ENCODE measurements around the gene PRDM7. TPM values are rescaled to one million over a fixed set of nuclear protein-coding genes. Genes with fewer than 3 reads are reported as not detected.

Gene PRDM7
- total and polyA plus RNA-seq, 2 of the 8 experiments (the other 6 are each of a cell fraction or from before 2014, with no cell fraction given), result 0.02 TPM; not detected in 1

DNA sequence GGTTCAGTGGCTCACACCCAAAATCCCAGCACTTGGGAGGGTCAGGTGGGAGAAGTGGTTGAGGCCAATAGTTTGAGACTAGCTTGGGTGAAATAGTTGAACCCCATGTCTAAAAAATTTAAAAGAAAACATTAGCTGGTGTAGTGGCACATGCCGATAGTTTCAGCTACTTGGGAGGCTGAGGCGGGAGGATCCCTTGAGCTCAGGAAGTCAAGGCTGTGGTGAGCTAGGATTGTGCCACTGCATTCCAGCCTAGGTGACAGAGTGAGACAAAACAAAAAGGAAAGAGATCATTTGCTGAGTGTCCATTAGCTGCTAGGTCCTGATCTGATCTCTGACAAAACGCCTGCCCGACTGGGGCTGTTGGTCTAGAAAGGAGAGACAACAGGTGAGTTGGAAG is 43.7 kb downstream of the PRDM7 start:
- Histone ChIP-seq H3K23ac (ENCODE audit: insufficient read length) (no peak overlapping the region), H3K4me2 (ENCODE audit: insufficient read depth in 1 of 2, low read depth in 2 of 2, low read length in 2 of 2) (no peak overlapping the region), H4K20me1 (replicated peaks in 1 of 2; ENCODE audit: control insufficient read depth in 1 of 2, insufficient read depth in 2 of 2, low read length in 2 of 2) (peaks cover 0 to 3% of the 10 kb centered on the region in 2 experiments), H3K4me3 (ENCODE audit: extremely low read depth in 1 of 4, insufficient read depth in 2 of 4, low read depth in 3 of 4, low read length in 4 of 4) (no peak overlapping the region), H3K4me1 (replicated peaks in 1 of 4; ENCODE audit: control insufficient read depth in 3 of 4, insufficient read depth in 4 of 4, low read length in 3 of 4) (peaks cover 0 to 14% (median 7%) of the 10 kb centered on the region in 4 experiments; a peak in 5 of 7 replicates), H3K79me1 (ENCODE audit: low read depth, low read length) (no peaks in the 10 kb centered on the region; the same call in 1 of the 2 replicates), H2BK5ac (ENCODE audit: low read depth, low read length) (no peak overlapping the region), H3K4ac (replicated peaks; ENCODE audit: insufficient read length, low read depth, low read length) (no peak overlapping the region), H2BK120ac (replicated peaks; ENCODE audit: low read depth, low read length) (no peak overlapping the region), H3K36me3 (ENCODE audit: control insufficient read depth in 2 of 4, insufficient read depth in 4 of 4, low read length in 3 of 4) (peaks cover 17 to 47% (median 22%) of the 10 kb centered on the region in 4 experiments; a peak in 7 of 8 replicates), H3K56ac (replicated peaks; ENCODE audit: insufficient read length, low read depth, low read length) (no peak overlapping the region), H2BK15ac (ENCODE audit: low read length) (no peak overlapping the region), H3K14ac (ENCODE audit: insufficient read length) (no peak overlapping the region), H2AK5ac (ENCODE audit: low read depth, low read length) (no peak overlapping the region), H4K8ac (ENCODE audit: extremely low read depth, insufficient read depth, low read length) (no peak overlapping the region), H3K18ac (ENCODE audit: extremely low read depth, low read length) (no peak overlapping the region), H4K91ac (replicated peaks; ENCODE audit: insufficient read length, low read length) (no peak overlapping the region), H4K5ac (ENCODE audit: insufficient read length, low read depth, low read length) (no peak overlapping the region), H3K9me3 (ENCODE audit: insufficient read depth in 2 of 2, low read depth in 1 of 2, low read length in 1 of 2) (no peaks in the 10 kb centered on the region), H2BK20ac (ENCODE audit: low read length) (no peak overlapping the region), H3K27me3 (replicated peaks in 1 of 4; ENCODE audit: control insufficient read depth in 3 of 4, extremely low read depth in 1 of 4, insufficient read depth in 3 of 4, low read length in 3 of 4) (no peaks in the 10 kb centered on the region), H3K23me2 (ENCODE audit: low read depth, low read length) (0 out of 2 replicates have a peak, but pooled peaks cover 2% of the 10 kb centered on the region), H3K9ac (replicated peaks in 1 of 4; ENCODE audit: extremely low read depth in 1 of 4, low read depth in 3 of 4, low read length in 3 of 4) (no peak overlapping the region), H3K27ac (ENCODE audit: low read depth, low read length) (no peak overlapping the region), H2BK12ac (ENCODE audit: low read depth, low read length) (no peak overlapping the region), H3K79me2 (ENCODE audit: control insufficient read depth in 1 of 2, insufficient read depth in 2 of 2, low read length in 2 of 2) (no peaks in the 10 kb centered on the region), H2AFZ (ENCODE audit: low read length) (no peak overlapping the region)
- no peak for FAIRE-seq
- no peak for DNase-seq (ENCODE audit: low read depth in 1 of 2, low spot score in 2 of 2)
- POLR2A ChIA-PET (ENCODE audit: partially characterized antibody), result interaction anchor here (1.1 to 2.7 kb wide), 6 partner anchors 10 to 21 kb away, joined by 3 to 11 read pairs (median 6); no protein-coding TSS in a partner anchor
- 91% methylated on average over 4 of the region's 4 CpGs; no CpG with 5 or more reads in 1 of the 2 experiments for WGBS, 2 experiments (ENCODE audit: extremely low coverage in 1 of 2, insufficient coverage in 1 of 2, insufficient read length in 1 of 2, insufficient replicate concordance in 2 of 2, low coverage in 1 of 2, low lambda C conversion rate in 2 of 2, missing lambda C conversion rate in 1 of 2)
- CTCF ChIA-PET (ENCODE audit: partially characterized antibody), result interaction anchor here (1.3 to 1.4 kb wide), 3 partner anchors 9 to 13 kb away, joined by 3 to 5 read pairs (median 3); no protein-coding TSS in a partner anchor
- TF ChIP-seq TEAD4 (IDR thresholded peaks at IDR 0.05; ENCODE audit: low read depth, low read length) (no peak), RFX5 (IDR thresholded peaks at IDR 0.05; ENCODE audit: borderline replicate concordance, low read depth, low read length) (no peak), KDM1A (IDR thresholded peaks at IDR 0.05; ENCODE audit: borderline replicate concordance, low read length) (no peak), CEBPB (IDR thresholded peaks at IDR 0.05; ENCODE audit: low read depth, low read length) (no peak), RNF2 (IDR thresholded peaks at IDR 0.05; ENCODE audit: borderline replicate concordance, low read depth, low read length, missing control alignments, poor library complexity, severe bottlenecking) (no peak), CHD2 (IDR thresholded peaks at IDR 0.05; ENCODE audit: low read length) (no peak), CBX5 (IDR thresholded peaks at IDR 0.05; ENCODE audit: low read depth, low read length) (no peak), SAP30 (IDR thresholded peaks at IDR 0.05; ENCODE audit: insufficient read depth, insufficient replicate concordance, low read length) (no peak), KDM4A (IDR thresholded peaks at IDR 0.05; ENCODE audit: low read depth, low read length, severe bottlenecking) (no peak), SP2 (IDR thresholded peaks at IDR 0.05; ENCODE audit: low read length) (no peak), BCL11A (IDR thresholded peaks at IDR 0.05; ENCODE audit: low read depth in 2 of 2, low read length in 2 of 2) (no peak), TBP (IDR thresholded peaks at IDR 0.05; ENCODE audit: low read depth, low read length) (no peak), PHF8 (conservative IDR thresholded peaks at IDR 0.05; ENCODE audit: low read depth, low read length) (no peak)
- TF ChIP-seq, protein P1, sequence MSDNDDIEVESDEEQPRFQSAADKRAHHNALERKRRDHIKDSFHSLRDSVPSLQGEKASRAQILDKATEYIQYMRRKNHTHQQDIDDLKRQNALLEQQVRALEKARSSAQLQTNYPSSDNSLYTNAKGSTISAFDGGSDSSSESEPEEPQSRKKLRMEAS (IDR thresholded peaks at IDR 0.05), result no peak

Data from H1 (cell line).